IPS-15b (cell line): ENCODE data around the gene HOXB1.

Experiments
- H3K27me3 ChIP-seq: one replicate; pipeline ENCODE4 v1.6.1; 2013; ENCODE audit warnings: low read length; ENCODE audit not compliant: control insufficient read depth, insufficient read depth
- H3K36me3 ChIP-seq: one replicate; pipeline ENCODE4 v1.6.1; 2013; ENCODE audit warnings: low read length; ENCODE audit not compliant: control insufficient read depth, insufficient read depth
- H3K4me1 ChIP-seq: one replicate; pipeline ENCODE4 v1.6.1; 2013; ENCODE audit warnings: mild to moderate bottlenecking, low read length; ENCODE audit not compliant: control insufficient read depth, insufficient read depth
- H3K4me3 ChIP-seq: one replicate; pipeline ENCODE4 v1.5.1; 2013; ENCODE audit warnings: low read depth, low read length
- H3K9ac ChIP-seq: one replicate; pipeline ENCODE4 v1.6.1; 2013; ENCODE audit warnings: low read depth, mild to moderate bottlenecking, low read length
- H3K9me3 ChIP-seq: one replicate; pipeline ENCODE4 v1.6.1; 2013; ENCODE audit warnings: mild to moderate bottlenecking, low read length; ENCODE audit not compliant: control insufficient read depth, insufficient read depth

The HOXB1 gene

DNA sequence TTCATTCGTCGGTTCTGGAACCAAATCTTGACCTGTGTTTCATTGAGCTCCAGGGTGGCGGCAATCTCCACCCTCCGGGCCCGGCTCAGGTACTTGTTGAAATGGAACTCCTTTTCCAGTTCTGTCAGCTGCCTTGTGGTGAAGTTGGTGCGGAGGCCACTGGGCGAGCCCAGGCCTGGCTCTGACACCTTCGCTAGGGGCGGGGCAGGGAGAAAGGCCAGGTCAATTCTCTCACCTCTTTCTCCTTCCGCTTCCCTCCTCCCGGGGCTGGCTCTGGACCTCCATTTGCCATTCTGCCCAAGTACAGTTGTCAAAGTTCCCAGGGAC lies 1.2 kb downstream of the HOXB1 start:
- Histone ChIP-seq H3K27me3 (peaks cover 91% of the 10 kb centered on the region), H3K9me3 (no peaks in the 10 kb centered on the region), H3K9ac (no peak overlapping the region), H3K4me1 (peaks cover 23% of the 10 kb centered on the region), H3K36me3 (no peaks in the 10 kb centered on the region), H3K4me3 (no peak overlapping the region)

DNA sequence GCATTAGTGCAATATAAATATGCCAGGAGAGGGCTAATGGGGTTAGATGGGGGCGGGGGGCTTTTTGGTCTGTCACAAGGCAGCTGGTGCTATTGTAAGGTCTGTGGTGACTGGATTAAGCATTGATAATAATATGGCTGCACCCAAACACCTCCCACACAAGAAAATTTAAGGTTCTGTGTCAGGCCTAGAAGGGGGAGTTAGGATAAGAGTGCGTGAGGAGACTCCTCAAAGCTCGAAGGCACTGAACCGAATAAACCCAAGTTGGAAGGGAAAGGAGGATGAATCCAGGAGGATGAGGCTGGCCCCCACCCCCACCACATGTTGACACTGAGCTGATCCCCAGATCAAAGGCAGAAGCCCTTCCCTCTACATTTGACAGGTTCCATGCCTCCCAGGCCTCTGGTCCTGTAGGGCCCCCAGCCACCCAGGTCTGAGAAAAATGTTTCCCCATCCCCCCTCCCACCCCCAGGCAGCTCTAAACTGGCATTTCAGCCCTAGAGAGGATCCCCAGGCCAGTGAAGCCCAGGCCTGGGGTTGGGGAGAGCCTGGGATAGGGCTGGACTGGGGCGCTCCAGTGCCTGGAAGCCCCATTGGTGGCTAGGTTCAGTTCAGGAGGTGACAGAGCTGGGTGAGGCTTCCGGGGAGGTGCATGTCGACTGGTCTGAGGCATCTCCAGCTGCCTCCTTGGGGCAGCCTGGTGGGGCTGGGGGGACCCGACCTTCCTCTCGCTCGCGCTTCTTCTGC lies 1.7 kb downstream of the HOXB1 start:
- Histone ChIP-seq H3K4me3 (no peak overlapping the region), H3K36me3 (no peaks in the 10 kb centered on the region), H3K9me3 (no peaks in the 10 kb centered on the region), H3K27me3 (peaks cover 92% of the 10 kb centered on the region), H3K9ac (no peak overlapping the region), H3K4me1 (peaks cover 23% of the 10 kb centered on the region)

GRCh38 chr17:48528153-48528935 lies 2.5 kb downstream of the HOXB1 start:
- H3K4me3 ChIP-seq, result no peak overlapping the region
- H3K4me1 ChIP-seq, result peaks cover 23% of the 10 kb centered on the region
- H3K36me3 ChIP-seq, result no peaks in the 10 kb centered on the region
- H3K9ac ChIP-seq, result no peak overlapping the region
- peaks cover 94% of the 10 kb centered on the region for H3K27me3 ChIP-seq
- no peaks in the 10 kb centered on the region for H3K9me3 ChIP-seq

GRCh38 chr17:48527547-48527932 lies 3.3 kb downstream of the HOXB1 start:
- Histone ChIP-seq H3K36me3 (no peaks in the 10 kb centered on the region), H3K4me3 (peak overlapping the region; percentile 18), H3K4me1 (peaks cover 25% of the 10 kb centered on the region), H3K9me3 (no peaks in the 10 kb centered on the region), H3K9ac (no peak overlapping the region), H3K27me3 (peaks cover 94% of the 10 kb centered on the region)

GRCh38 chr17:48526608-48527546 lies 3.9 kb downstream of the HOXB1 start:
- Histone ChIP-seq H3K9me3 (no peaks in the 10 kb centered on the region), H3K4me3 (peak overlapping the region; percentile 41), H3K27me3 (peaks cover 93% of the 10 kb centered on the region), H3K36me3 (no peaks in the 10 kb centered on the region), H3K9ac (no peak overlapping the region), H3K4me1 (peaks cover 24% of the 10 kb centered on the region)

GRCh38 chr17:48523010-48523409 lies 7.8 kb downstream of the HOXB1 start:
- Histone ChIP-seq H3K4me1 (peaks cover 15% of the 10 kb centered on the region), H3K36me3 (no peaks in the 10 kb centered on the region), H3K9me3 (no peaks in the 10 kb centered on the region), H3K4me3 (no peak overlapping the region), H3K27me3 (peaks cover 70% of the 10 kb centered on the region), H3K9ac (no peak overlapping the region)

DNA sequence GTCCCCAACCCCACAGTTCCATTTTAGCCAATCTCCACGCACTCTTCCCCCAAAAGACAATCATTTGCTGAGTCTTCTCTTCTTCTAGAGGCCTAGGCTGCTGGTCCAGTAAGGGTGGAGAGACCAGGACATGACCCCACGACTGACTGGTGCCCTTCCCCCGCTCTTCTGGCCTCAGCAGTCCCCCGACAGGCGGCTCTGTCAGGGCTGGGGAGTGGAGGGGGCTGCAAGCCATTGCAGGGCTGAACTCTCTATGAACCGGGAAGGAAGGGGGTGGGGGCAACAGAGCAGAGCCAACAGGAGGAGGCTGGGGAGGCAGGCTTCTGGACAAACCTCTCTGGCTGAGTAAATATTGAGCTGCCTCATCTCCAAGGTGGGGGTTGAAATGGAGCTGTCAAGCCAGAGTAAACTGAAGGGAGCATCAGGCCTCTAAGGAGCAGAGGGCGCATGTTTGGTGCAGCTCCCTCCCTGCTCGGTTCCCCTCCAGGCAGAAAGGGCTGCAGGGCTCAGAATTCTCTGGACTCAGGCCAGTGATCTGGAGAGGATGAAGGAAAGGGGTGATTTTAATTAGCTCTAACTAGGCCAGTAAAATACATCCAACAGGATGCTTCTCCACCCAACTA lies 8.7 kb downstream of the HOXB1 start:
- Histone ChIP-seq H3K27me3 (peaks cover 63% of the 10 kb centered on the region), H3K9me3 (no peaks in the 10 kb centered on the region), H3K4me1 (peaks cover 13% of the 10 kb centered on the region), H3K9ac (no peak overlapping the region), H3K4me3 (no peak overlapping the region), H3K36me3 (no peaks in the 10 kb centered on the region)

GRCh38 chr17:48520631-48521079 lies 10.2 kb downstream of the HOXB1 start:
- no peaks in the 10 kb centered on the region for H3K36me3 ChIP-seq
- peaks cover 17% of the 10 kb centered on the region for H3K4me1 ChIP-seq
- no peak overlapping the region for H3K4me3 ChIP-seq
- peaks cover 52% of the 10 kb centered on the region for H3K27me3 ChIP-seq
- H3K9me3 ChIP-seq, result no peaks in the 10 kb centered on the region
- H3K9ac ChIP-seq, result no peak overlapping the region

DNA sequence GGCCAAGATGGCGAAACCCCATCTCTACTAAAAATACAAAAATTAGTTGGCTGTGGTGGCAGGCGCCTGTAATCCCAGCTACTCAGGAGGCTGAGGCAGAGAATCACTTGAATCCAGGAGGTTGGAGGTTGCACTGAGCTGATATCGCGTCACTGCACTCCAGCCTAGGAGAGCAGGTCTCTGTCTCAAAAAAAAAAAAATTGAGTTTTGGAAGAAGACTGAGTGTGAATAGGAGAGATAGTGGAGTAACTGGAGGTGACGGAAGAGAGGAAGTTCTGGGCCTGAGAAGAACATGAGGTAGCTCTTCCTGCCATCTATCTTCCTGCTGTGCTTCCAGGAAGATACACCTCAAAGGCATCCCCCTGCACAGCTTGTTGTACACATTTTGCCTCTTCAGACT lies 11.4 kb downstream of the HOXB1 start:
- H3K27me3 ChIP-seq, result peaks cover 43% of the 10 kb centered on the region
- no peak overlapping the region for H3K9ac ChIP-seq
- H3K4me3 ChIP-seq, result no peak overlapping the region
- peaks cover 17% of the 10 kb centered on the region for H3K4me1 ChIP-seq
- no peaks in the 10 kb centered on the region for H3K9me3 ChIP-seq
- H3K36me3 ChIP-seq, result no peaks in the 10 kb centered on the region

DNA sequence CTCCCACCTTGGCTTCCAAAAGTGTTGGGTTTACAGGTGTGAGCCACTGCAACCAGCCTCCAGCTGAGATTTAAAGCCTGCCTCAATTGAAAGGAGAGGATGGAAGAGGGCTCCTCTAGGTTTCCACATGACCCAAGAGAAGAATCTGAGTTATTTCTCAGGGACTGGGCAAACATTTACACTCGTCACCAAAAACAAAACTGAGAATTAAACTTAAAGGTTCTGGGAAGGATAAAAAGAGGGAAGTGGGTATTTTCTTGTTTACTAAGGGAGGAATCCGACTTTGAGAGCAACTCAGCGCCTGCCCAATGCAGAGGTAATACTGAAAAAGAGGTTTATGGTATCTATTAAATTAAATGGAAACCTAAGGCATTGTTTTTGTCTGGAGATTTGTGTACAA lies 13.3 kb downstream of the HOXB1 start:
- no peak overlapping the region for H3K4me3 ChIP-seq
- H3K4me1 ChIP-seq, result peaks cover 20% of the 10 kb centered on the region
- no peaks in the 10 kb centered on the region for H3K9me3 ChIP-seq
- H3K27me3 ChIP-seq, result peaks cover 30% of the 10 kb centered on the region
- no peak overlapping the region for H3K9ac ChIP-seq
- no peaks in the 10 kb centered on the region for H3K36me3 ChIP-seq
